DMS153 treated with DMSO at 0.1 percent for 48 hours (cell line): Measurements from ENCODE around the gene DIS3.
"Not testable (repeated sequence)": the region's sequence is repeated elsewhere in the genome, so short reads cannot be mapped to it uniquely, and the experiment has no call there.

Experiments
- DNase-seq: peaks from one replicate; lab custom pipeline; 2025; ENCODE audit not compliant: unreplicated experiment; lab: John Stamatoyannopoulos, UW

The DIS3 gene

GRCh38 chr13:72781451-72782439 lies at the start of gene DIS3, which contains the start of gene PIBF1:
Gene DIS3, minus strand, starts transcription at chr13:72781900. Its CDS starts 68 bp downstream, at chr13:72781832.
Gene PIBF1, plus strand, starts transcription at chr13:72782133. Its CDS starts 1,337 bp downstream, at chr13:72783470.
- peak; percentile 96 for DNase-seq

- no peak for DNase-seq
These were observed 42.0 kb upstream of the DIS3 start for GRCh38 chr13:72823724-72824123.

GRCh38 chr13:72823081-72823480 lies 41.4 kb upstream of the DIS3 start:
- DNase-seq = no peak

- DNase-seq = no peak
These were observed 39.2 kb upstream of the DIS3 start for GRCh38 chr13:72820898-72821279.

- DNase-seq = no peak
These were observed 38.6 kb upstream of the DIS3 start for GRCh38 chr13:72820156-72820897.

GRCh38 chr13:72808917-72809500 lies 27.3 kb upstream of the DIS3 start:
- DNase-seq = no peak

- not testable (repeated sequence) for DNase-seq
These were observed 24.8 kb upstream of the DIS3 start for GRCh38 chr13:72806514-72806913.

GRCh38 chr13:72805676-72806346 lies 24.1 kb upstream of the DIS3 start:
- DNase-seq = no peak

GRCh38 chr13:72804301-72804700 lies 22.6 kb upstream of the DIS3 start:
- no peak for DNase-seq

- no peak for DNase-seq
These were observed 17.1 kb upstream of the DIS3 start for GRCh38 chr13:72798817-72799216.

- no peak for DNase-seq
These were observed 10.9 kb upstream of the DIS3 start for GRCh38 chr13:72792640-72793039.

GRCh38 chr13:72788831-72789230 lies 7.1 kb upstream of the DIS3 start:
- no peak for DNase-seq

GRCh38 chr13:72784679-72785078 lies 3.0 kb upstream of the DIS3 start:
- not testable (repeated sequence) for DNase-seq

GRCh38 chr13:72782717-72783116 lies 1.0 kb upstream of the DIS3 start:
- no peak for DNase-seq

- no peak for DNase-seq
These were observed 7.7 kb downstream of the DIS3 start for GRCh38 chr13:72774019-72774418.

GRCh38 chr13:72763411-72763810 lies 18.3 kb downstream of the DIS3 start:
- DNase-seq = no peak

- DNase-seq = no peak
These were observed 21.5 kb downstream of the DIS3 start for GRCh38 chr13:72760189-72760588.

GRCh38 chr13:72757792-72758535 lies 23.7 kb downstream of the DIS3 start:
- DNase-seq = no peak

GRCh38 chr13:72754111-72754510 lies 27.6 kb downstream of the DIS3 start:
- DNase-seq = no peak

- no peak for DNase-seq
These were observed 30.5 kb downstream of the DIS3 start for GRCh38 chr13:72751220-72751619.
